ENCODE data around the gene FLVCR2. TPM values are rescaled to one million over a fixed set of nuclear protein-coding genes. Genes with fewer than 3 reads are reported as not detected.

Gene FLVCR2
- total and polyA plus RNA-seq, 2 of the 13 experiments (the other 11 are each of a cell fraction or from before 2014, with no cell fraction given), result 9.9 to 10.5 TPM

GRCh38 chr14:75545907-75546306 lies 32.5 kb upstream of the FLVCR2 start:
- no peak overlapping the region for H3K4me2 ChIP-seq (ENCODE audit: low read depth, low read length)
- H3K9ac ChIP-seq (ENCODE audit: insufficient read depth, low read depth, low read length), result no peak overlapping the region
- no peaks in the 10 kb centered on the region for H3K9me3 ChIP-seq (ENCODE audit: low read length)
- TF ChIP-seq ZNF451 (CRISPR knock-in tag; IDR thresholded peaks at IDR 0.05) (no peak), AKNA (CRISPR knock-in tag; IDR thresholded peaks at IDR 0.05; ENCODE audit: borderline replicate concordance) (no peak), ARHGAP35 (CRISPR knock-in tag; IDR thresholded peaks at IDR 0.05; ENCODE audit: borderline replicate concordance) (no peak), SIX4 (CRISPR knock-in tag; IDR thresholded peaks at IDR 0.05) (no peak), PPARG (CRISPR knock-in tag; conservative IDR thresholded peaks at IDR 0.05) (no peak), IRF9 (CRISPR knock-in tag; IDR thresholded peaks at IDR 0.05; ENCODE audit: borderline replicate concordance) (no peak), ZNF549 (CRISPR knock-in tag; IDR thresholded peaks at IDR 0.05) (no peak), PHF21A (CRISPR knock-in tag; IDR thresholded peaks at IDR 0.05) (no peak), NAIF1 (CRISPR knock-in tag; IDR thresholded peaks at IDR 0.05; ENCODE audit: borderline replicate concordance) (no peak)
- TF ChIP-seq, protein P1, sequence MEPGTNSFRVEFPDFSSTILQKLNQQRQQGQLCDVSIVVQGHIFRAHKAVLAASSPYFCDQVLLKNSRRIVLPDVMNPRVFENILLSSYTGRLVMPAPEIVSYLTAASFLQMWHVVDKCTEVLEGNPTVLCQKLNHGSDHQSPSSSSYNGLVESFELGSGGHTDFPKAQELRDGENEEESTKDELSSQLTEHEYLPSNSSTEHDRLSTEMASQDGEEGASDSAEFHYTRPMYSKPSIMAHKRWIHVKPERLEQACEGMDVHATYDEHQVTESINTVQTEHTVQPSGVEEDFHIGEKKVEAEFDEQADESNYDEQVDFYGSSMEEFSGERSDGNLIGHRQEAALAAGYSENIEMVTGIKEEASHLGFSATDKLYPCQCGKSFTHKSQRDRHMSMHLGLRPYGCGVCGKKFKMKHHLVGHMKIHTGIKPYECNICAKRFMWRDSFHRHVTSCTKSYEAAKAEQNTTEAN (CRISPR knock-in tag; conservative IDR thresholded peaks at IDR 0.05), result no peak
- TF ChIP-seq, protein P2, sequence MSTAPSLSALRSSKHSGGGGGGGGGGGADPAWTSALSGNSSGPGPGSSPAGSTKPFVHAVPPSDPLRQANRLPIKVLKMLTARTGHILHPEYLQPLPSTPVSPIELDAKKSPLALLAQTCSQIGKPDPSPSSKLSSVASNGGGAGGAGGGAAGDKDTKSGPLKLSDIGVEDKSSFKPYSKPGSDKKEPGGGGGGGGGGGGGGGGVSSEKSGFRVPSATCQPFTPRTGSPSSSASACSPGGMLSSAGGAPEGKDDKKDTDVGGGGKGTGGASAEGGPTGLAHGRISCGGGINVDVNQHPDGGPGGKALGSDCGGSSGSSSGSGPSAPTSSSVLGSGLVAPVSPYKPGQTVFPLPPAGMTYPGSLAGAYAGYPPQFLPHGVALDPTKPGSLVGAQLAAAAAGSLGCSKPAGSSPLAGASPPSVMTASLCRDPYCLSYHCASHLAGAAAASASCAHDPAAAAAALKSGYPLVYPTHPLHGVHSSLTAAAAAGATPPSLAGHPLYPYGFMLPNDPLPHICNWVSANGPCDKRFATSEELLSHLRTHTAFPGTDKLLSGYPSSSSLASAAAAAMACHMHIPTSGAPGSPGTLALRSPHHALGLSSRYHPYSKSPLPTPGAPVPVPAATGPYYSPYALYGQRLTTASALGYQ (CRISPR knock-in tag; IDR thresholded peaks at IDR 0.05), result no peak
- BruUV-seq (replicated peaks), result no TSS peak
- H3K36me3 ChIP-seq (replicated peaks in 1 of 2; ENCODE audit: control insufficient read depth in 1 of 2, insufficient read depth in 2 of 2, low read length in 2 of 2), result no peaks in the 10 kb centered on the region
- FAIRE-seq, result no peak
- no peak overlapping the region for H3K4me3 ChIP-seq (replicated peaks in 1 of 3; ENCODE audit: insufficient read depth in 1 of 3, low read depth in 2 of 3, low read length in 3 of 3)
- no peak for DNase-seq (ENCODE audit: low spot score)
- no peaks in the 10 kb centered on the region for H4K20me1 ChIP-seq (ENCODE audit: insufficient read depth, low read length)
- in situ Hi-C loops (cut with HindIII; ENCODE audit: extremely low pct_ligation_motif_present, low pct_unique_long_range_greater_than_20kb) (no loop called here), intact Hi-C loops (cut with micrococcal nuclease; ENCODE audit: unreplicated experiment) (loop anchor here (2.0 kb wide), 1 partner anchor 15 kb away; no protein-coding TSS in a partner anchor)
- ChIA-PET CTCF (ENCODE audit: low intra/inter-chr PET ratio, low total read pairs) (no interaction called here), POLR2A (interaction anchor here (0.6 kb wide), 1 partner anchor 143 kb away, joined by 3 read pairs; no protein-coding TSS in a partner anchor)
- no peak overlapping the region for H3K27ac ChIP-seq (ENCODE audit: extremely low read length, insufficient read depth, low read length)
- no peak overlapping the region for H2AFZ ChIP-seq (ENCODE audit: low read length)
- H3K27me3 ChIP-seq (ENCODE audit: control insufficient read depth in 1 of 2, insufficient read depth in 2 of 2, low read length in 2 of 2), result peaks cover 0 to 8% of the 10 kb centered on the region in 2 experiments; a peak in 1 of 5 replicates
- peaks cover 22% of the 10 kb centered on the region for H3K4me1 ChIP-seq (ENCODE audit: insufficient read depth, low read length)
- WGBS (ENCODE audit: low lambda C conversion rate), result 70% methylated on average over 13 of the region's 13 CpGs
- H3K79me2 ChIP-seq (ENCODE audit: insufficient read depth, low read length), result no peaks in the 10 kb centered on the region
- no peak for ATAC-seq

All from HepG2 (cell line).